Activated CD4-positive, alpha-beta T cell treated with anti-CD3 and anti-CD28 coated beads for 4 hours (primary cell): ENCODE data around the gene CD82.

Source experiments
- DNase-seq, 2 donors: peaks; one replicate each; pipeline ENCODE4 v3.0.0-alpha.2; 2020

Gene CD82

DNA sequence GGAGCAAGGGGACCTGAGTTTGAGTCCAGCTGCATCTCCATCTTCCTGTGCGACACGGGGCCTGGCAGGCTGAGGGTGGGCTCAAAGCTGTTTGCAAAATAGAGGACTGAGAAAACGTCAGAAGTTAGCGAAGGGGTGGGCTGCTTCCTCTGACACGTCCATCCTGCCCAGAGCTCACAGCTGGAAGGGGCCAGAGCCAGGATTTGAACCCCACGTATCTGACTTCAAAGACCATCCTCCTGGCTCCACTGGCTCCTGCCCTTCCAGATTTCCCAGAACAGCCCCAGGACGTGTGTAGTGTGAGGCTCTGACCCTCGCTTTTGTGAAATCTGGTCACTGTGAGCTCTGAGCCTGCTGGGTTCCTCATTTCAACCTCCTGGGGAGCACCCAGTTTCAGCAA, 56.3 kb downstream of the CD82 start:
- no peak for DNase-seq

DNA sequence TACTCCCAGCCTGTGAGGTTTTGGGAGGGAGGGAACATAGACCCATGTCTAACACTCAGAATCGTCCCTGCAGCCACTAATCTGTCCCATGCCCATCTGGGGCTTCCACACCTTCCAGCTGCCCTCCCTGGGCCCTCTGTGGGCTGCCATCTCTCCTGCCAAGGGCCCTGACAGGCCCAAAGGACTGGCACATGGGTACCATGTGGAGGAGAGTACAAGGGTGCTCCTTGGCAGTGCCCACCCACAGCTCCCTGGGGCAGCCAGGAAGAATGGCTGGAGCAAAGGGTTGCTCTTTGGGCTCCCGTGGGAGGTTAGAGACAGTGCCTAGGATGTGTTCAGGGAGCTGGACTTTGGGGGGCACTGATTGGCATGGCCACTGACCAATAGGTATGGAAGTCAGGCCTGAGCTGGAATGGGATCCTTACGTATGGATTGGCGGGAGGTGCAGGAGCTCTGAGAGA, 56.8 kb downstream of the CD82 start:
- no peak for DNase-seq

DNA sequence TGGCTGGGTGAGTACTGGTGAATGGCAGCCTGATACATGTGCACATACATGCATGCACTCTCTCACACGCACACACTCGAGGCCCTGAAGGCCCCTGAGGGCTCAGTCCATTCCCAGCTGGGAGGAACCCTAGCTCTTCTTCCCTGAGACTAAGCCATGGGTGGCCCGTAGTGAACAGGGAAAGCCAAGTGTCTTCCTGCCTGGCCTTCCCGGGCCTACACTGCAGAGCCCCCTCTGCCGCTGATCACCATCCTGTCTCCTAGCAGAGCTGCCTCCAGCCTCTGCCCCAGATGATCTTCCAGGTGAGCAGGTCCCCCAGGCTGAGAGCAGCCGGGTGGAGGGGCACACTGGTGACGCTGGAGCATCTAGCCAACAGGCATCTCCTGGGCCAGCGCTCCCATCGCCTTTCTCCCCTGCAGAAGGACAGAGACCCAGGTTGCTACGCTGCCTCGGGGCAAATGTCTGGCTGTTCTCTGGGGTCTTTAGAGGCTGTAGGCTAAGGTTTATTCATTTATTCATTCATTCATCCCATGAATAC, 57.3 kb downstream of the CD82 start:
- DNase-seq, result no peak

- DNase-seq, result no peak
These were observed 57.9 kb downstream of the CD82 start for GRCh38 chr11:44623341-44623730.

- DNase-seq, result no peak
These were observed 58.4 kb downstream of the CD82 start for GRCh38 chr11:44623731-44624491.

- no peak for DNase-seq
These were observed 59.3 kb downstream of the CD82 start for GRCh38 chr11:44624761-44625221.

- DNase-seq, result no peak
These were observed 60.5 kb downstream of the CD82 start for GRCh38 chr11:44625759-44626523.

DNA sequence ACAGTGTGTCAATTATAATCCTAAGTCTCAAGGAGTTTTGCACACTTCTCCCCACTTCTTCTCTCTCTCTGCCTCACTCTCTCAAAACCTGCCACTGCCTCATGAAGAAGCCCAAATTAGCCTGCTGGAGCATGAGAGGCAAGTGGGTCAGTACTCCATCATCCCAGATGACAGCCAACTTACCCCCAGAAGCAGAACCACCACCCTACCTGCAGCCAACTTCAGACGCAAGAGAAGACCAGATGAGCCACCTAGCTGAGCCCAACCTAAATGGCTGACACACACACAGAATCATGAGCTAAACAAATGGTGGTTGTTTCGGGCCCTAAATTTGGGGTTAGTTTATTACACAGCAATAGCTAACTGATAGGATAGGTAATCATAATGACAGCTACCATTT, 61.2 kb downstream of the CD82 start:
- DNase-seq, result no peak

GRCh38 chr11:44627165-44627789, 61.8 kb downstream of the CD82 start:
- no peak for DNase-seq

GRCh38 chr11:44627911-44628729, 62.7 kb downstream of the CD82 start:
- DNase-seq, result no peak

DNA sequence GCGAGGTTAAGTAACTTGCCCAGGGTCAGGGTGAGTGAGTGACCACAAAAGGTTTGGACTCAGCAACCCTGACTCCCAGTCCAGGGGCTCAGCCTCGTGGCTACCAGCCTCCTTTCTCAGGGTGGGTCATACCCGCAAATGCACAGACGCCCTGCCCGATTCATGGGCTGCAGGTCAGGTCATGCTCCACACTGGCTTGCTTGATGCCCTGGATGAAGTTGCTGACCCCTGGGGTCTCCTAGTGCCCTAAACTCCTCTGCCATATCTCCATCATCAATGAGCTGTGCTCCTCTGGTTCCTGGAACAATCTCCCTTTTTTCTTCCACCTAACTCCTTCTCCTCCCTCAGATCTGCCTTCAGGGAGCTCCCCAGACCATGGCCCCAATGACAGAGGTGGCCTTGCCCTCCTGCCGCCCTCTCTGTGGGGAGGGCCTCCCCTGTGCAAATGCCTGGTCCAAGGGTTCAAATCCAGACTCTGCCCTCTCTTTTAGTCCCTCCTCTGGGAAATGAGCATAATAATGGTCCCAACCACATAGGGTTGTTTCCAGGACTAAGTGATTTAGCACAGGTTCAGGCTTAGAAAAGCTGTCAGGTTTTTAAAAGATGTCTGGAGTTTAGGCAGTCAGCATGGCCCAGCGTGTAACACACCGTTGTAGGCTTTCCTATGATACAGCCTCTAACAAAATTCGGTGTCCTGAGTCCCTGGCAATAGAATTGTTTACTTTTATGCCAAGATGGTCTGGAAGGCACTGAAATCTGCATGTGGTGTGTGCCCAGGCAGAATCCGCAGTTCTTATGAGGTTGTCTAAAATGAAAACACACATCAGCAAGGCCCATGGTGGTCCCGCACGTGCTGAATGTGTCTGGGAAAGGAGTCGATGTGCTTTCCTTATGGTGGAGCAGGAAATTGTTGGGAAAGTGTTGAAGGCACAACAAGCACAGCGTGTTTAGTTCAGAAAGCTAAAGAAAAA, 63.6 kb downstream of the CD82 start:
- DNase-seq, result no peak

DNA sequence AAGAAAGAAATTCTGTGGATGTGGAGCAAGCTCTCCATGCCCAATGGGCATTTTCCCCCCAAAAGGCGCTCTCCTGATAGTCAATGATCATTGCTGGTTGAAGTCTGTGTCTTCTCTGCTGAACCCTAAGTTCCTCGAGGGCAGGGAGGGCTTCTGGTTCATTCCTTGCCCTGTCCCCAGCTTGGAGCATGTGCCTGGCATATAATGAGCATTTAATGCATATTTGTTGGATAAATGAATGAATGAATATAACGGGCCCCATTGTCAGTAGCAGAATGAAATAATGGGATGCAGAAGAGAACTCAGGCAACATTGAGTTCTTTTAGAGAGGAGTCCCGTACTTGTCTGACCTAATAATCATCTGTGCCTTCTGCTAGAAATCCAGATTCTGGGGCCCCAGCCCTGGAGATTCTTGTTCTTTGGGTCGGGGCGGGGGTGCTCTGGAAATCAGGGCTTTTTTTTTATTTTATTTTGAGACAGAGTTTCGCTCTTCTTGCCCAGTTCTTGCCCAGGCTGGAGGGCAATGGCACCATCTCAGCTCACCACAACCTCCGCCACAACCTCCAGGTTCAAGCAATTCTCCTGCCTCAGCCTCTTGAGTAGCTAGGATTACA, 64.4 kb downstream of the CD82 start:
- DNase-seq, result no peak

DNA sequence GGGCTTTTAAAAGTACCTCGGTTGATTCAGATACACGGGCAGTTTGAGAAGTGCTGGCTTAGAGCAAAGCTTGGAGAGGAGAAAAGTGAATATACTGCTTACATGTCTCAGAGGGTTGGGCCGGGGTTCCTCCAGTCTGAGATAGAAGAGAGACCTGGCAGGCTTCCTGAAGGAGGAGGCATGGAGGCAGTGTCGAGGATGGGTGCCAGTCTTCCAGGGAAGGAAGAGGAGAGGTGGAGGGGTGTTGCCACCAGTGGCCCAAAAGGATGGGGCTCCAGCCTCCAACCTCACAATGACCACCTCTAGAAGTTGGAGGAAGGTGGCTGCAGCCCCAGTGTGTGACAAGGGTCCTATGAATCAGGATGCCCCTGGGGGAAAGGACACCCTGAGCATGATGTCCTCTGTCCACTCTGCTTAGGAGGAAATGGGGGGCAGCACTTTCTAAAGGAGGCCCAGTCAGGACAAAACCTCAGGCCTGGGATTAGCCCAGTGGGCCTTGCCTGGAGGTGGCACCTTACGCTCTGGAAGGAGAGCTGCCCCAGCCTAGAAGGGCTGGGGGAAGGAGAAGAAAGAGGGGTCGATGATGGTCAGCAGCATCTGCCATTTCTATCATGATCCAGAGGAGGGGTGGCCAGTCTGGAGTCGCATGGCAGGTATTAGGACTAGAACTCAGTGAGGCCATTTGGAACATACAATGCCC, 65.2 kb downstream of the CD82 start:
- DNase-seq, result no peak

- DNase-seq, result no peak
These were observed 66.4 kb downstream of the CD82 start for GRCh38 chr11:44631831-44632230.

DNA sequence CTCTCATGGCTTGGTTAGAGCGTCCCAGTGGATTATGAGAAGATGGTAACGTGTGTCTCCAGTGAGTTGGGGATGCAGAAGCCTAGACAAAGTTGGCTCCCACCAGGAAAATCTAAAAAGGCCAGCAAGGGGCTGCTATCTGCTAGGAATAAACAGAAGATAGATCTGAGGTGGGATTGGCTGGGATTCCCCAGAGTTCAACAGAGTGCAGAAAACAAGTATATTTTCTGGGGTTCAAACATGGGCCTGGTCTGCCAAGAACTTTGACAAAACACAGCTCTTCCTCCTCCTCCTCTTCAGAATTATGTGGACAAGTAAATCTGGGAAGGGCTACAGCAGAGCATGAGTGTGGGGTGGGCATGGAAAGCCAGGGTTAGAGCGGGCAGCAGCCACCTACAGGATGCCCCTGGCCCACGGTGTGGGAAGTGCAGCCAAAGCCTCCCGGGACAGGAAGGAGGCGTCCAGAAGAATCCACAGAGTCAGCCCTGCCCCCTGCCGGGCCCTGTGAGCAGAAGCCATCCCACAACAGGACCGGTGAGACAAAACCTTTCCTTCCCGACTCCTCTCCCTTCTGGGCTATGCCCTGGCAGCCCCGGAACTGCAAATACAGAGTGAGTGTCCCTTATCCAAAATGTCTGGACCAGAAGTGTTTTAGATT, 67.1 kb downstream of the CD82 start:
- no peak for DNase-seq

DNA sequence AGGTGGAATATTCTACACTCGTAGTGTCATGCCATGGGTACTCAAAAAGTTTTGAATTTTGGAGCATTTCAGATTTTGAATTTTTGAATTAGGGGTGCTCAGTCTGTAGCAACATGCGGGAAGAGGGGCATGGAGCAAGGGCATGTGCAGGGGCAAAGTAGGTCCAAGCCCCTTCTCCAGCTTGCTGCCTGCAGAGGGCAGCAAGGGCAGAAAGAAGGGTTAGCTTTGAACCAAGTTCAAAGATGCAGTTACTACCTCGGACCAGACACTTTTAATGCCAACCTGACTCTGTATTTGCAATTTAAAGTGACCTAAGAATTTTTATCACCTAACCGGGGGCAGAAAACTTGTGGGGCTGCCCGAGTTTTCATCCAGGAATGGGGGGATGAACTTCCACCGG, 68.2 kb downstream of the CD82 start:
- no peak for DNase-seq

DNA sequence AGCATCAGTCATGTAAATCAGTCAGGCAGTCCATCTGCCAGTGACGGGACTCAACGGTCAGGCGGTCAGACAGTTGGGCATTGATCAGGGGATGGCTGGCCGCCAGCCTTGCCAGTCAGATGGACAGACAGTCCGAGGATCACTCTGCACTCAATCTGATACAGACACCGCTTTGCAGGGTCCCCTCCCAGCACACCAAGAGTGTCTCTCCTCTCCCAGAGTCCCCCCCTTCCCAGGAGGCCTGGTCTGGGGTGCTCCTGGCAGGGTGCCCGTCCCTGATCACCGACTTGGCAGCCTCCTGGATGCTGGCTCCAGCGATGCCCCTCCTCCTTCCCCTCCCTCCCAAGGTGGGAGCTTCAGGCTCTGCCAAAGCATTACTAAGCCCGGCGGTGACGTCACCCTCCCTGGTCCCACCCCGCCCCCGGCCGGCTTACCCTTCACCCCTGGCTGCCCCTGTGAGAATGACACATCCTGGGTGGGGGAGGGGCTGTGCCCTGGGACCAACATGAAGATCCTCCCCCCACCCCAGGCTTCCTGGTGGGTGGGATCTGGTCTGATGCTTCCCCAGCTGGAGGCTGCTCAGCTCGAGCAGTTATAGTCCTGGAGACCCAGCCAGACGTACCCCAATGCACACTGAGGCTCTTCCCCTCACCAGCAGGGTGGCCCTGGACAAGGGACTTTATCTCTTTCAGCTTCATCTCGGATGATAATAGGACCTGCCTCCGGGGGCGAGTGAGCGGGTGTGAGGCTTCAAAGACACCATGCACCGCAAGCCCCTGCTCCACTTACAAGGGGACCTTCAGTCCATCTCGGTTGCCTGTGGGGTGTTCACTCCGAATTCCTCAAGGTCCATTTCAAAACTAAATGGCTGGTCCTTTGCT, 69.2 kb downstream of the CD82 start:
- peak in 1 of 2 donors; percentile 44 for DNase-seq

GRCh38 chr11:44637487-44637886, 72.0 kb downstream of the CD82 start:
- no peak for DNase-seq

DNA sequence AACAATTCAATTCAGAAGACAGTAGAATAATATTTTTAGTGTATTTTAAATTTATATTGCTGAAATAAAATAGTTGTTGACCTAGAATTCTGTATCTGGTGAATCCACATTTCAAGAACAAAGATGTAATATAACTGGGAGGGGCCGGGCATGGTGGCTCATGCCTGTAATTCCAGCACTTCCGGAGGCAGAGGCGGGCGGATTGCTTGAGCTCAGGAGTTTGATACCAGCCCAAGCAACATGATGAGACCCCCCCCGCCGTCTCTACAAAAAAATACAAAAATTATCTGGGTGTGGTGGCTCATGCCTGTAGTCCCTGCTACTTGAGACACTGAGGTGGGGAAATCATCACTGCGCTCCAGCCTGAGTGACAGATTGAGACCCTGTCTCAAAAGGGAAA, 72.6 kb downstream of the CD82 start:
- DNase-seq, result no peak
